Measurements from ENCODE around the gene GLE1.

The GLE1 gene, protein sequence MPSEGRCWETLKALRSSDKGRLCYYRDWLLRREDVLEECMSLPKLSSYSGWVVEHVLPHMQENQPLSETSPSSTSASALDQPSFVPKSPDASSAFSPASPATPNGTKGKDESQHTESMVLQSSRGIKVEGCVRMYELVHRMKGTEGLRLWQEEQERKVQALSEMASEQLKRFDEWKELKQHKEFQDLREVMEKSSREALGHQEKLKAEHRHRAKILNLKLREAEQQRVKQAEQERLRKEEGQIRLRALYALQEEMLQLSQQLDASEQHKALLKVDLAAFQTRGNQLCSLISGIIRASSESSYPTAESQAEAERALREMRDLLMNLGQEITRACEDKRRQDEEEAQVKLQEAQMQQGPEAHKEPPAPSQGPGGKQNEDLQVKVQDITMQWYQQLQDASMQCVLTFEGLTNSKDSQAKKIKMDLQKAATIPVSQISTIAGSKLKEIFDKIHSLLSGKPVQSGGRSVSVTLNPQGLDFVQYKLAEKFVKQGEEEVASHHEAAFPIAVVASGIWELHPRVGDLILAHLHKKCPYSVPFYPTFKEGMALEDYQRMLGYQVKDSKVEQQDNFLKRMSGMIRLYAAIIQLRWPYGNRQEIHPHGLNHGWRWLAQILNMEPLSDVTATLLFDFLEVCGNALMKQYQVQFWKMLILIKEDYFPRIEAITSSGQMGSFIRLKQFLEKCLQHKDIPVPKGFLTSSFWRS

GRCh38 chr9:128504485-128505413, at the start of gene GLE1:
Gene GLE1, plus strand, starts transcription at chr9:128504719. Its CDS starts 87 bp downstream, at chr9:128504806.
- DNase-seq (ENCODE audit: extremely low spot score) = peak; percentile 100
- CTCF ChIA-PET = interaction anchor here (0.7 to 1.6 kb wide), 4 partner anchors 9 to 48 kb away, joined by 3 to 5 read pairs (median 3); partner anchors contain the start of gene SPTAN1
- POLR2A ChIA-PET = interaction anchor here (0.6 to 1.0 kb wide), 3 partner anchors 47 to 83 kb away, joined by 3 to 5 read pairs (median 4); partner anchors contain the start of gene SPTAN1
- TF ChIP-seq, protein P1, sequence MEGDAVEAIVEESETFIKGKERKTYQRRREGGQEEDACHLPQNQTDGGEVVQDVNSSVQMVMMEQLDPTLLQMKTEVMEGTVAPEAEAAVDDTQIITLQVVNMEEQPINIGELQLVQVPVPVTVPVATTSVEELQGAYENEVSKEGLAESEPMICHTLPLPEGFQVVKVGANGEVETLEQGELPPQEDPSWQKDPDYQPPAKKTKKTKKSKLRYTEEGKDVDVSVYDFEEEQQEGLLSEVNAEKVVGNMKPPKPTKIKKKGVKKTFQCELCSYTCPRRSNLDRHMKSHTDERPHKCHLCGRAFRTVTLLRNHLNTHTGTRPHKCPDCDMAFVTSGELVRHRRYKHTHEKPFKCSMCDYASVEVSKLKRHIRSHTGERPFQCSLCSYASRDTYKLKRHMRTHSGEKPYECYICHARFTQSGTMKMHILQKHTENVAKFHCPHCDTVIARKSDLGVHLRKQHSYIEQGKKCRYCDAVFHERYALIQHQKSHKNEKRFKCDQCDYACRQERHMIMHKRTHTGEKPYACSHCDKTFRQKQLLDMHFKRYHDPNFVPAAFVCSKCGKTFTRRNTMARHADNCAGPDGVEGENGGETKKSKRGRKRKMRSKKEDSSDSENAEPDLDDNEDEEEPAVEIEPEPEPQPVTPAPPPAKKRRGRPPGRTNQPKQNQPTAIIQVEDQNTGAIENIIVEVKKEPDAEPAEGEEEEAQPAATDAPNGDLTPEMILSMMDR (IDR thresholded peaks at IDR 0.05; ENCODE audit: control extremely low read depth, extremely low read depth, low read depth, missing control alignments) = no peak

DNA sequence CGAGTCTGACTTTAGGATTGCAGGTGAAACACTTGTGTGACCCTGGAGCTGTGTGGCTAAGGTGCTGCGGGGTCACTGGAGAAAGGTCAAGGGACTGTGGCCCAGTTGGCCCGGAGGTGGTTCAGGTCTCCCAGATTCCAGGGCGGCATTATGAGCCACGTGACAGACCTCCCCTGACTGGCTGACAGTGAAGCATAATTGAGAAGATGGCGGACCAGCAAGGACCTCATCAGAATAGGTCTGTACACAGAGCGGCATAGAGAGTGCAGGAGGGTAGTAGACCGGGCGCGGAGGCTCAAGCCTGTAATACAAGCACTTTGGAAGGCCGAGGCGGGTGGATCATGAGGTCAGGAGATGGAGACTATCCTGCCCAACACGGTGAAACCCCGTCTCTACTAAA, 49.5 kb upstream of the GLE1 start:
- TF ChIP-seq, protein P1 (IDR thresholded peaks at IDR 0.05; ENCODE audit: control extremely low read depth, extremely low read depth, low read depth, missing control alignments) = no peak
- CTCF ChIA-PET = interaction anchor here (1.2 to 1.8 kb wide), 3 partner anchors 9 to 34 kb away, joined by 3 to 6 read pairs (median 4); partner anchors contain the start of gene CERCAM
- POLR2A ChIA-PET = no interaction called here
- no peak for DNase-seq (ENCODE audit: extremely low spot score)

DNA sequence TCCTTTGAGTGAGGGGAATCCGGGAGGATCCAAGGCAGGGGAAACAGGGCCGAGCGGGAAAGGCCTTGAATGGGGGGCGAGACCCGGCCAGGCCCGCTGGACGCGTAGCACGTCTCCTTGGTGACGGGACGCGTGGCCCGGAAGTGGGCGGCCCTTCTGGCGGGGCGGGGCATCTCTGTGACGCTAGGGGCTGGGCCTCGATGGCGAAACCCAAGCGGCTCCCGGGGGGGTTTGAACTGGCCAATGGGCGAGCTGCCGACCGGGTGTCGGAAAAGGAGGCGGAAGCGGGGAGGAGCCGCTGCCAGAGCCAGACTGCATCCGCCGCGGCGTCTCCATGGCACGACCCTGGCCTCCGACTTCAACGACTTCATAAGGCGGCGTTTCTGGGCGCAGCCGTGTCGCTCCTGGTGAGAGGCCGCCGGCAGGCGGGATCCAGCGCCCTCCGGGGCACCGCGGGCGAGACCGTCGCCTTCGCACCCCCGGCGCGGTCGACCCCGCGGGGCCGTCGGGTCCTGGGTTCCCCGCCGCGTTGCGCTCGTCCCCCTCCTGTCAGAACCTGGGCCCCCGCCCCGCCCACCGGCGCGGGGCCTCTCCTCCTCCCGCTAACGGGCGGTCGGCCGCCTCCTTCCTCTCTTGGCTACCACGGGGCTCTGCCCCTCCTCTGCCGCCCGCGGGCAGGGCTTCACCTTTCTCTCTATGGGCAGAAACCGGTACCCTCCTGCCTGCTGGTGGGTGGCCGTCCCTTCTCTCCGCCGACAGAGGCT, 48.5 kb upstream of the GLE1 start, which contains the start of gene ODF2:
TSS of gene ODF2 (plus strand) at position 158 of the 764 bp plus-strand sequence. CDS start at position 244, 86 bp downstream.
- POLR2A ChIA-PET = no interaction called here

GRCh38 chr9:128456613-128457061, 47.9 kb upstream of the GLE1 start:
- ChIA-PET POLR2A (no interaction called here), CTCF (interaction anchor here (0.9 to 1.9 kb wide), 2 partner anchors 12 to 36 kb away, joined by 3 to 4 read pairs; partner anchors contain the start of gene CERCAM)
- TF ChIP-seq, protein P1 (IDR thresholded peaks at IDR 0.05; ENCODE audit: control extremely low read depth, extremely low read depth, low read depth, missing control alignments) = no peak
- peak; percentile 94 for DNase-seq (ENCODE audit: extremely low spot score)

More for the DNA sequence above, 48.5 kb upstream of the GLE1 start, which contains the start of gene ODF2:
- TF ChIP-seq, protein P1 (IDR thresholded peaks at IDR 0.05; ENCODE audit: control extremely low read depth, extremely low read depth, low read depth, missing control alignments) = no peak
- CTCF ChIA-PET = interaction anchor here (1.0 to 1.8 kb wide), 3 partner anchors 10 to 35 kb away, joined by 3 to 6 read pairs (median 3); partner anchors contain the start of gene CERCAM
- DNase-seq (ENCODE audit: extremely low spot score) = peak; percentile 100

- ChIA-PET POLR2A (no interaction called here), CTCF (interaction anchor here (0.9 to 1.9 kb wide), 2 partner anchors 12 to 37 kb away, joined by 3 to 4 read pairs; partner anchors contain the start of gene CERCAM)
- DNase-seq (ENCODE audit: extremely low spot score) = no peak
- TF ChIP-seq, protein P1 (IDR thresholded peaks at IDR 0.05; ENCODE audit: control extremely low read depth, extremely low read depth, low read depth, missing control alignments) = no peak
These were observed 47.3 kb upstream of the GLE1 start for GRCh38 chr9:128457207-128457606.
